Activated CD4-positive, alpha-beta T cell treated with anti-CD3 and anti-CD28 coated beads for 4 hours (primary cell): ENCODE measurements around the gene HNRNPA3.
"Not testable (repeated sequence)": the region's sequence is repeated elsewhere in the genome, so short reads cannot be mapped to it uniquely, and the experiment has no call there.

ENCODE experiments used
- DNase-seq, 2 donors: peaks; one replicate each; pipeline ENCODE4 v3.0.0-alpha.2; 2020

Gene HNRNPA3

DNA sequence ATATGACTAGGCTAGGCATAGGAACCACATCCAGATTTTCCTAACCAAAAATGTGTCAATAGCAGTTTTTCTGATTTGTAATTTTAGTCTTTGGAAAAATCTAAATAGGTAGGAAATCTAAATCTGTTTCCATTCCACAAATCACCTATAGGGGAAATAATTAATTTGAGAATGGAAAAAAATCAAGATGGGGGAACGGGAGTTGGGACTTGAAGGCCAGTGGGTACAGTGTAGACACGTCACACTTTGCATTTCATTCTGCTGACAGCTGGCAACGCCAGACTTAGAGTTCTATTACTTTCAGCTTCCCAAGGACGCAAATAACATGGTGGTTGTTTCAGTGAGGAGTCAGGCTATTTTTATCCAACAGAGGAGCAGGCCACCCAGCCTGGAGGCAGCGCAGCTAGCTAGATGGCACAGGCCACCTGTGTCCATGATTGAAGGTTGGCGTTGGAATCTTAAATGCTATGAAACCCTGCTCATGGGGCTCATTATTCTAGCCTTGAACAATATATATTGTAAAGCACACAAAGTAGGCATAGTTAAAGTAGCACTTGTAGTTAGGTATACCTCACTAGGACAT, 23.4 kb downstream of the HNRNPA3 start:
- DNase-seq = no peak

DNA sequence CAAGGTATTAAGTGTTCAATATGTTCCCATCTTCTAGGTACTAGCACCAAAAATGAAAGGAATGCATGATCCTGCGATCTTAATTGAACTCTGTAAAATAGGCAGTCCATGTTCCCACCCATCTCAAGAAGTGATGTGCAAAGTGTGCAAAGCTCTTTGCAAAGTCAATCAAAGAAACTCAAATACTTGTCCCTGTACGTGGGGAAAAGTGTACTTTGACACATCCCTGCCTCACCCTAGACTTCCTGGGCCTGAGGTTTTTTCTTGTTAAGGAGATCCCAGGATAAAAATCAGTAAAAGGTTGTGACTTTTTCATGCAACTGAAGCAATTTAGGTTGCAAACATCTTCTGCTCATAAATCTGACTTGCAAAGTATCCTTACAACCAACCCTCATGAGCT, 25.3 kb downstream of the HNRNPA3 start:
- DNase-seq = no peak

GRCh38 chr2:177239053-177239452, 26.5 kb downstream of the HNRNPA3 start:
- DNase-seq = no peak

GRCh38 chr2:177239932-177240630, 27.5 kb downstream of the HNRNPA3 start:
- DNase-seq = no peak

GRCh38 chr2:177241711-177242120, 29.1 kb downstream of the HNRNPA3 start:
- no peak for DNase-seq

GRCh38 chr2:177242121-177242987, 29.8 kb downstream of the HNRNPA3 start:
- no peak for DNase-seq

GRCh38 chr2:177243073-177243472, 30.5 kb downstream of the HNRNPA3 start:
- no peak for DNase-seq

DNA sequence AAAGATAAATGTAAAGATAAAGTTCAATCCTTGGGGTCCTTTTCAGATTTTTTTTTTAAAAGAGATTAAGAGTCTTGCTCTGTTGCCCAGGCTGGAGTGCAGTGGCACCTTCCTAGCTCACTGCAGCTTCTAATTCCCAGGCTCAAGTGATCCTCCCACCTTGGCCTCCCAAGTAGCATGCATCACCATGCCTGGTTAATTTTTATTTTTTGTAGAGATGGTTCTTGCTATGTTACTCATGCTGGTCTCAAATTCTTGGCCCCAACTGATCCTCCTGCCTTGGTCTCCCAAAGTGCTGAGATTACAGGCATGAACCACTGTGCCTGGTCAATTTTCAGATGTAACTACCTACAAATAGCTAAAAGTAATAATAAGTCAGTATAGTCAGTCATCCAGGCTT, 30.9 kb downstream of the HNRNPA3 start:
- no peak for DNase-seq

DNA sequence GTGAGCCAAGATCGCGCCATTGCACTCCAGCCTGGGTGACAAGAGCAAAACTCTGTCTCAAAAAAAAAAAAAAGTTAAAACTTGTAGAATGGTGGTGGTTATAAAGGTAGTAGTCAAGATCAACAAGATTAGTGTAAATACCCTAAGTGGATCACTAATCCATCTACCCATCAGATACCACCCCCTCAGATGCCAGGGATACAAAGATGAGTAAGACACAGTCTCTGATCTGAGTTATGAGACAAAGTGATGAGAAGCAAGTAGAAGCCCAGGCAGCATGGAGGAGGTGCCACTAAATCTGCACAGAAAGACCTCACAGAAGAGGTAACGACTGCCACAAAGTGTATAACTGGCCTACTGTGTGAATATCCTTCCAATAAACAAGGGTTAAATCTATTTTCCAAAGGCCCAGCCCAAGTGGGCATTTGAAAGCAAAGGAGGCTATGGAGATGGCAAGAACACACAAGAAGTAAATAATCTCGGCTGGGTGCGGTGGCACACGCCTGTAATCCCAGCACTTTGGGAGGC, 31.7 kb downstream of the HNRNPA3 start:
- DNase-seq = no peak

- DNase-seq = no peak
These were observed 32.4 kb downstream of the HNRNPA3 start for GRCh38 chr2:177245010-177245422.

GRCh38 chr2:177246000-177246399, 33.4 kb downstream of the HNRNPA3 start:
- DNase-seq = no peak

DNA sequence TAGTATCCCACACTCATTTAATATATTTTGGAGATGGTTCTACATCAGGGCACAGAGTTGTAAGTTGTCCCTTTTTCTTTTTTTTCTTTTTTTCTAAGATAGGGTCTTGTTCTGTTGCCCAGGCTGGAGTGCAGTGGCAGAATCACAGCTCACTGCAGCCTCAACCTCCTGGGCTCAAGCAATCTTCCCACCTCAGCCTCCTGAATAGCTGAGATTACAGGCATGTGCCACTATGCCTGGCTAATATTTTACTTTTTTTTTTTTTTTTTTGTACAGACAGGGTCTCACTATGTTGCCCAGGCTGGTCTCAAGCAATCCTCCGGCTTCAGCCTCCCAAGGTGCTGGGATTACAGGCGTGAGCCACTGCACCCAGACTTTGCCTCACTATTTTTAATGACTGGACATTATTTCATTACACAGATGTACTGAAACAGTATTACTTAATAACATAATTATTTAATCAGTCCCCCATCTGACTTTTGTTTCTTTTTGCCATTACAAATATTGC, 34.0 kb downstream of the HNRNPA3 start:
- not testable (repeated sequence) for DNase-seq

- DNase-seq = no peak
These were observed 35.2 kb downstream of the HNRNPA3 start for GRCh38 chr2:177247693-177248262.

GRCh38 chr2:177249038-177249437, 36.4 kb downstream of the HNRNPA3 start:
- DNase-seq = no peak

- no peak for DNase-seq
These were observed 37.9 kb downstream of the HNRNPA3 start for GRCh38 chr2:177250461-177250860.

DNA sequence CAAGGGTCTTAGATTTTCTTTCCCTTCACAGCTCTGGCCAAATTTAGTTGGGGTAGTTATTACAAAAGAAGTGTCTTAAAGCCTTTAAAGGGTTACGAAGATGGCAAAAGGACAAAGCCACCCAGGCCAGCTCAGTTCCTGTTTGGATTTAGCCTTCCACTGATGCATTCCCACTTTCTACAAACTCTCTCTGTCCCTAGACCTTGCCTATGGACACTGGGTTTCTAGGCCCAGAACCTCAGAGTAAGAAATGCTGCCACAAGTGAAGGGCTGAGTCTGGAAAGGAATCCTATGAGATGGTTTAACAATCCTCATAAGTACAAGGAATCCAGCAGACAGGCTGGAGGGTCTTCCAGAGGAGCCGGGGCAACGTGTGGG, 38.6 kb downstream of the HNRNPA3 start:
- DNase-seq = no peak

- DNase-seq = no peak
These were observed 40.4 kb downstream of the HNRNPA3 start for GRCh38 chr2:177252808-177253531.

DNA sequence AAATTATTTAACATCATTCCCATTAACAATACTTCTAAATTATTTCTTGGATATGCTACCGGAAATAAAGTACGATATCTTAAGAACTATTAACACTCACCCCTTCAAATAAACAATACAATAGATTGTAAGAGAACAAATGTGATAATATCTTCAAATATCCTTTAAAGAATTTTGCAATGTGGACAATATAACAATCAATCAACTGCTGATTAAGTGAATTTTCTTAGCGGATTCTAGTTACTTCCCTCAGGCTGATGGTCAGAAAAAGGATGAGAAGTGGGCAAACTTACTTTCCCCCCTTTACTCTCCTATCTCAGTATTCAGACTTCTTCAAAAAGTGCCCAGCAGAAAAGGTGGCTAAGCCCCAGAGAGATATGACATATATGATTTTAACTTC, 41.1 kb downstream of the HNRNPA3 start:
- no peak for DNase-seq

- no peak for DNase-seq
These were observed 42.0 kb downstream of the HNRNPA3 start for GRCh38 chr2:177254433-177255226.

DNA sequence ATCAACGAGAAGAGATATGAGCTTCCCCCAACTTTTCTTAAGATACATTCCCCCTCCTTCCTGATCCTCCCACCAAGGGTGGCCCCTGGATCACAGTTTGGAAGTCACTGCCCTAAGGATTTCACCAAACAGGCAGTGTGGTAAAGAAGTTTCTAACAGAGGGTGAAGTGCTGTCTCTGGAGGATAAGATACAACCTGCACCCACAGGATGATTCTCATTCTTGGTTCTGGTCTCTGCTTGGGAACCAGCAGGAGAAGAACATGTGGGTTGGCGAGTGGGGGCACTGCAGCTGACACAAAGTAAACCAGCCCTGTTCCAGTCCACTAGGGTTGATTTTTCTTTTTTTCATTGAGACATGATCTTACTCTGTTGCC, 42.6 kb downstream of the HNRNPA3 start:
- DNase-seq = no peak

GRCh38 chr2:177256026-177256425, 43.4 kb downstream of the HNRNPA3 start:
- no peak for DNase-seq

GRCh38 chr2:177256695-177257094, 44.1 kb downstream of the HNRNPA3 start:
- no peak for DNase-seq
